Spleen (tissue), 11 donors: Measurements from ENCODE around the gene DNAAF2. TPM values are rescaled to one million over a fixed set of nuclear protein-coding genes. Genes with fewer than 3 reads are reported as not detected.

ENCODE experiments used
- DNase-seq: peaks from one replicate; pipeline ENCODE4 v3.0.0-alpha.2; 2020
- H3K27ac ChIP-seq, 8 donors: fragments of 200-600 bp; sonication (generic) in 7 of 8; 1 replicate in 4 of 8; 2 replicates in 4 of 8; pipeline versions ENCODE4 v1.5.0 to v1.8.0; 2016 to 2021; ENCODE audit warnings: inconsistent platforms in 4 of 8, mild to moderate bottlenecking in 4 of 8, moderate library complexity in 1 of 8
- H3K27me3 ChIP-seq, 7 donors: fragments of 200-600 bp; sonication (generic) in 6 of 7; replicated peaks in 1 of 7; 1 replicate in 4 of 7; 2 replicates in 3 of 7; pipeline versions ENCODE4 v1.5.0 to v1.8.0; 2016 to 2021; ENCODE audit warnings: inconsistent platforms in 3 of 7, mild to moderate bottlenecking in 1 of 7
- H3K36me3 ChIP-seq, 6 donors: fragments of 200-600 bp; sonication (generic) in 5 of 6; 1 replicate in 4 of 6; 2 replicates in 2 of 6; pipeline versions ENCODE4 v1.5.0 to v1.8.0; 2016 to 2021; ENCODE audit warnings: inconsistent platforms in 2 of 6
- H3K4me1 ChIP-seq, 6 donors: fragments of 200-600 bp; sonication (generic) in 5 of 6; 1 replicate in 3 of 6; 2 replicates in 3 of 6; pipeline versions ENCODE4 v1.5.0 to v1.8.0; 2016 to 2021; ENCODE audit warnings: inconsistent platforms in 3 of 6
- H3K4me3 ChIP-seq, 8 donors: fragments of 200-600 bp; sonication (generic) in 7 of 8; 1 replicate in 4 of 8; 2 replicates in 4 of 8; pipeline versions ENCODE4 v1.5.0 to v1.8.0; 2016 to 2021; ENCODE audit warnings: inconsistent platforms in 4 of 8, mild to moderate bottlenecking in 4 of 8, moderate library complexity in 2 of 8
- H3K9me3 ChIP-seq, 8 donors: fragments of 200-600 bp; sonication (generic) in 7 of 8; 1 replicate in 4 of 8; 2 replicates in 4 of 8; pipeline versions ENCODE4 v1.5.0 to v1.8.0; 2016 to 2021; ENCODE audit warnings: inconsistent platforms in 4 of 8
- CTCF ChIP-seq, 11 experiments: fragments of 200-600 bp in 7 of 11; fragments of 450-650 bp in 4 of 11; sonication (generic) in 4 of 11; IDR thresholded peaks in 8 of 11; conservative IDR thresholded peaks in 3 of 11; 1 replicate in 7 of 11; 2 replicates in 4 of 11; pipeline versions ENCODE4 v1.4.0 to v1.8.0; 2016 to 2021; ENCODE audit warnings: antibody characterized with exemption in 11 of 11, inconsistent platforms in 4 of 11, mild to moderate bottlenecking in 1 of 11
- POLR2A ChIP-seq, 3 donors: fragments of 450-650 bp; IDR thresholded peaks; one replicate each; pipeline ENCODE4 v1.5.1; 2017; ENCODE audit warnings: antibody characterized with exemption in 3 of 3, mild to moderate bottlenecking in 1 of 3
- POLR2AphosphoS5 ChIP-seq, 3 donors: sonication (generic); formaldehyde crosslinking; IDR thresholded peaks; one replicate each; pipeline ENCODE4 v1.5.1; 2017; ENCODE audit warnings: antibody characterized with exemption in 3 of 3
- WGBS, 5 donors: extraction: QIAGEN DNeasy Blood & Tissue Kit in 3 of 5; methylation state at CpG; one replicate each; pipeline versions ENCODE4 v1.1.5 to v1.1.7; 2013 to 2018; 5-methylcytosine and 5-hydroxymethylcytosine counted together
- intact Hi-C: fragments of 100-400 bp; cut with DNase I; formaldehyde crosslinking; loops from one replicate; pipeline ENCODE4 v1.15.0; 2023; ENCODE audit warnings: low total_unique reads
- polyA plus RNA-seq, 3 donors: library from polyadenylated mRNA; stranded (reverse); fragments of 200-250 nt; gene quantifications; one replicate each; pipeline ENCODE4 v1.2.1, GENCODE V29; 2013
- total RNA-seq, 7 donors: library from RNA; depleted of rRNA in 3 of 7; stranded (reverse); fragments of >200 nt in 3 of 7; fragmentation: NEBNext Ultra II Directional in 4 of 7; extraction: Animal tissue kit (Norgen Biotek cat#: 25700) in 4 of 7; gene quantifications; one replicate each; pipeline versions ENCODE4 v1.1.0 to v1.2.1, GENCODE V29; 2016 to 2021
- donor health status: healthy with polysubstance abuse.
- donor health status: DM: no; HTN: no; CAD: no; lungs with moderate emphysema.
- donor health status: DM: no; HTN: no; CAD: no.
- donor health status: Bipolar disorder and iron deficiency.
- donor health status: healthy.
- donor health status: DM: no; HTN: no; CAD: no.
- donor health status: DM: yes; HTN: yes; CAD: no.

Gene DNAAF2
- total and polyA plus RNA-seq, 10 donors: 3.9 to 10.1 (median 6.5) TPM

GRCh38 chr14:49640540-49641417, 5.7 kb upstream of the DNAAF2 start:
- WGBS, 5 donors: 89 to 95% (median 91%) methylated on average over 7 of the region's 7 CpGs
- no peak for TF ChIP-seq POLR2A (IDR thresholded peaks at IDR 0.05)
- no peak for TF ChIP-seq POLR2AphosphoS5 (IDR thresholded peaks at IDR 0.05)
- no peak for TF ChIP-seq CTCF (IDR thresholded peaks at IDR 0.05 in 8 of 11, conservative IDR thresholded peaks at IDR 0.05 in 3 of 11)
- intact Hi-C loops: no loop called here
- H3K9me3 ChIP-seq: no peaks in the 10 kb centered on the region
- DNase-seq: no peak
- no peak overlapping the region for H3K4me3 ChIP-seq
- H3K4me1 ChIP-seq: peaks cover 15 to 71% (median 39%) of the 10 kb centered on the region in 6 donors
- H3K36me3 ChIP-seq: peaks cover 0 to 55% (median 6%) of the 10 kb centered on the region in 6 donors
- H3K27me3 ChIP-seq: no peaks in the 10 kb centered on the region
- peak overlapping the region in 2 of 8 donors; percentile 14 to 22 for H3K27ac ChIP-seq

GRCh38 chr14:49637534-49638078, 2.6 kb upstream of the DNAAF2 start:
- intact Hi-C loops: loop anchor here (10.0 kb wide), 1 partner anchor 127 kb away; the partner anchor contains the start of gene KLHDC2
- TF ChIP-seq POLR2A (IDR thresholded peaks at IDR 0.05) (no peak), POLR2AphosphoS5 (IDR thresholded peaks at IDR 0.05) (no peak), CTCF (IDR thresholded peaks at IDR 0.05 in 8 of 11, conservative IDR thresholded peaks at IDR 0.05 in 3 of 11) (no peak)
- WGBS, 5 donors: 87 to 99% (median 95%) methylated on average over 3 of the region's 3 CpGs
- Histone ChIP-seq H3K9me3 (no peaks in the 10 kb centered on the region), H3K4me3 (no peak overlapping the region), H3K27me3 (no peaks in the 10 kb centered on the region), H3K4me1 (peaks cover 15 to 88% (median 48%) of the 10 kb centered on the region in 6 donors), H3K27ac (no peak overlapping the region), H3K36me3 (peaks cover 0 to 43% (median 6%) of the 10 kb centered on the region in 6 donors)
- no peak for DNase-seq

GRCh38 chr14:49636866-49637265, 1.8 kb upstream of the DNAAF2 start:
- no peak for DNase-seq
- TF ChIP-seq CTCF (IDR thresholded peaks at IDR 0.05 in 8 of 11, conservative IDR thresholded peaks at IDR 0.05 in 3 of 11) (no peak), POLR2AphosphoS5 (IDR thresholded peaks at IDR 0.05) (no peak), POLR2A (IDR thresholded peaks at IDR 0.05) (no peak)
- H3K27ac ChIP-seq: peak overlapping the region in 1 of 8 donors; percentile 99
- 88 to 100% (median 100%) methylated on average over 1 of the region's 1 CpG for WGBS, 5 donors
- intact Hi-C loops: loop anchor here (10.0 kb wide), 1 partner anchor 128 kb away; the partner anchor contains the start of gene KLHDC2
- peaks cover 18 to 88% (median 49%) of the 10 kb centered on the region in 6 donors for H3K4me1 ChIP-seq
- H3K4me3 ChIP-seq: no peak overlapping the region
- H3K9me3 ChIP-seq: no peaks in the 10 kb centered on the region
- peaks cover 0 to 41% (median 6%) of the 10 kb centered on the region in 6 donors for H3K36me3 ChIP-seq
- no peaks in the 10 kb centered on the region for H3K27me3 ChIP-seq
